Raji (cell line): ENCODE results near the gene C10orf105.
A peak's percentile ranks its signal among the peaks of the same experiment; 100 is the strongest.

Experiments
- POLR2A ChIP-seq: IDR thresholded peaks from 2 replicates; pipeline ENCODE4 v1.6.1; 2011; ENCODE audit warnings: low read depth, low read length, control low read depth; ENCODE audit not compliant: insufficient read depth

Gene C10orf105

GRCh38 chr10:71706216-71707121, 13.1 kb downstream of the C10orf105 start:
- TF ChIP-seq POLR2A: no peak

GRCh38 chr10:71705582-71705981, 14.0 kb downstream of the C10orf105 start:
- TF ChIP-seq POLR2A: no peak

- no peak for TF ChIP-seq POLR2A
Measured at GRCh38 chr10:71704816-71705215, 14.8 kb downstream of the C10orf105 start.

GRCh38 chr10:71703577-71703976, 16.0 kb downstream of the C10orf105 start:
- TF ChIP-seq POLR2A: no peak

- no peak for TF ChIP-seq POLR2A
Measured at GRCh38 chr10:71701496-71702132, 18.0 kb downstream of the C10orf105 start.

GRCh38 chr10:71700731-71701368, 18.7 kb downstream of the C10orf105 start:
- no peak for TF ChIP-seq POLR2A

- TF ChIP-seq POLR2A: no peak
Measured at GRCh38 chr10:71698737-71699136, 20.8 kb downstream of the C10orf105 start.

- TF ChIP-seq POLR2A: no peak
Measured at GRCh38 chr10:71697938-71698709, 21.5 kb downstream of the C10orf105 start.

GRCh38 chr10:71696628-71697326, 22.8 kb downstream of the C10orf105 start:
- no peak for TF ChIP-seq POLR2A

GRCh38 chr10:71695502-71696476, 23.8 kb downstream of the C10orf105 start:
- TF ChIP-seq POLR2A: no peak

- 0 out of 2 replicates have a peak, but pooled peaks have one; percentile 18 for TF ChIP-seq POLR2A
Measured at GRCh38 chr10:71694567-71694968, 25.0 kb downstream of the C10orf105 start.

GRCh38 chr10:71694039-71694501, 25.5 kb downstream of the C10orf105 start:
- TF ChIP-seq POLR2A: no peak

- TF ChIP-seq POLR2A: no peak
Measured at GRCh38 chr10:71693377-71693776, 26.2 kb downstream of the C10orf105 start.
